GM12873 (cell line): Measurements from ENCODE around the gene FADS2.

ENCODE experiments used
- TF ChIP-seq, protein P1 (sequence below): IDR thresholded peaks from 2 replicates; pipeline ENCODE4 v1.5.1; 2012; ENCODE audit warnings: low read depth, mild to moderate bottlenecking, moderate library complexity, low read length, control low read depth; ENCODE audit not compliant: insufficient read depth; ENCODE audit errors: missing control alignments

The FADS2 gene

DNA sequence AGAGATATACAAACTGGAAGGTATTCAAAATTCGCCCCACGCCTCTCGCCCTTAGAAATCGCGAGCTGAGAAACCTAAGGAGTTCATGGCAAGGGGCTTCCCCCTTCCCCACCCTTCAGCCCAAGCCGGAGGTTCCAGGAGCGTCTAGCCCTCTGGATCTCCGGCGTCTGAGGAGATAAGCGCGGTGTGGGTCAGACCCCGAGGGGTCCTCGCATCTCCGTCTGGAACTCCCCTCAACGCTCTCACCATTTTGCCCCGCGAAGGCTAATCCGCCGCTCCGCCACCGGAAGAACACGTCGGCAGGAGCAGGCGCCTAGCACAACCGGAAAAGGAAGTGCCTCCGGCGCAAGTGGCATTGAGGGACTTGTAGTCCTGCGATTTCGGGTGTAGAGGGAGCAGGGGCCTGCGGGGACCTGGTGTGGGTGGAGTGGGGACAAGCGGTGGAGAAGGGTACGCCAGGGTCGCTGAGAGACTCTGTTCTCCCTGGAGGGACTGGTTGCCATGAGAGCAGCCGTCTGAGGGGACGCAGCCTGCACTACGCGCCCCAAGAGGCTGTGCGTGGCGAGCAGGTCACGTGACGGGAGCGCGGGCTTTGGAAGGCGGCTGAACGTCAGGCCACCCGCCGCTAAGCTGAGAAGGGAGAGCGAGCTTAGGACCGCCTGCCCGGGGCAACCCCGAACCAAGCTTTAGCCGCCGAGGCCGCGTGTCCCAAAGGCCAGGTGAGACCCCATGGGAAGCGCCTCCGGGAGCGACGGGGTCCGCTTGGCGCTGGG, 35.6 kb upstream of the FADS2 start, which contains the start of the genes FEN1 and TMEM258:
TSS of gene FEN1 (plus strand) at position 602 of the 773 bp plus-strand sequence. CDS start 2,451 bp downstream, outside the sequence.
TSS of gene TMEM258 (minus strand) at position 290 of the 773 bp plus-strand sequence. CDS start at position 249, 41 bp downstream.
- TF ChIP-seq, protein P1, sequence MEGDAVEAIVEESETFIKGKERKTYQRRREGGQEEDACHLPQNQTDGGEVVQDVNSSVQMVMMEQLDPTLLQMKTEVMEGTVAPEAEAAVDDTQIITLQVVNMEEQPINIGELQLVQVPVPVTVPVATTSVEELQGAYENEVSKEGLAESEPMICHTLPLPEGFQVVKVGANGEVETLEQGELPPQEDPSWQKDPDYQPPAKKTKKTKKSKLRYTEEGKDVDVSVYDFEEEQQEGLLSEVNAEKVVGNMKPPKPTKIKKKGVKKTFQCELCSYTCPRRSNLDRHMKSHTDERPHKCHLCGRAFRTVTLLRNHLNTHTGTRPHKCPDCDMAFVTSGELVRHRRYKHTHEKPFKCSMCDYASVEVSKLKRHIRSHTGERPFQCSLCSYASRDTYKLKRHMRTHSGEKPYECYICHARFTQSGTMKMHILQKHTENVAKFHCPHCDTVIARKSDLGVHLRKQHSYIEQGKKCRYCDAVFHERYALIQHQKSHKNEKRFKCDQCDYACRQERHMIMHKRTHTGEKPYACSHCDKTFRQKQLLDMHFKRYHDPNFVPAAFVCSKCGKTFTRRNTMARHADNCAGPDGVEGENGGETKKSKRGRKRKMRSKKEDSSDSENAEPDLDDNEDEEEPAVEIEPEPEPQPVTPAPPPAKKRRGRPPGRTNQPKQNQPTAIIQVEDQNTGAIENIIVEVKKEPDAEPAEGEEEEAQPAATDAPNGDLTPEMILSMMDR: no peak

DNA sequence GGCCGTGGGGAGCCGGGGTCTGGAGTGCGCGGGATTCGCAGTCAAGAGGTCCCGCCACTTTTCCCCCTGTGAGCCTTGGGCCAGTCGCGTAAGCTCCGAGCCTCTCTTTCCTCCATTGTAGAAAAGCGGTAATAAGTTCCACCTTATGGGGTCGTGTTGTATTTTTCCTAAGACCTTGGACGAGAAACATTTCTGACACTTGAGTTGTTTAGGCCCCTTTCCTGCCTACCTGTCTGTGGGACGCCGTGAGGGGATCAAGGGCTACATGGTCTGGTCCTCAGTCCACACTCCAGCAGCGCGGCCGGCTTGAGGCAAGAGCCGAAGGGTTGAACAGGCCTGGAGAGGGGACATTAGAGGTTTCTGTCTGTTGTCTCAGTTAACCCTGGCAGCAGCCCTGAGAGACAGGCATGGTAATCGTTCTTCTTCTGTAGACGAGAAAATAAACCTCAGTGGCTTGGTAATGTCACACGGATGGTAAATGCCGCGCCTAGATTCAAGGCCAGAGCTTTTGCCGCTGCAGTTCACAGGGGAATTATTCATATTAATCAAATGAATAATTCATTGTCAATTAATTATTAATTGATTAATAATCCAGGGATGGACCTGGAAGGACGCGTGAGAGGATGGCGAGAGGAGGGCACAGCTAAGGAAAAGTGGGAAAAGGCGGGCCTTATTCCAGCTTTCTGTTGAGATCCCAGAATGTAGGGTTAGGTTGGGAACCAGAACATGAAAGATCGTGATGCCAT, 34.8 kb upstream of the FADS2 start:
- TF ChIP-seq, protein P1: no peak

DNA sequence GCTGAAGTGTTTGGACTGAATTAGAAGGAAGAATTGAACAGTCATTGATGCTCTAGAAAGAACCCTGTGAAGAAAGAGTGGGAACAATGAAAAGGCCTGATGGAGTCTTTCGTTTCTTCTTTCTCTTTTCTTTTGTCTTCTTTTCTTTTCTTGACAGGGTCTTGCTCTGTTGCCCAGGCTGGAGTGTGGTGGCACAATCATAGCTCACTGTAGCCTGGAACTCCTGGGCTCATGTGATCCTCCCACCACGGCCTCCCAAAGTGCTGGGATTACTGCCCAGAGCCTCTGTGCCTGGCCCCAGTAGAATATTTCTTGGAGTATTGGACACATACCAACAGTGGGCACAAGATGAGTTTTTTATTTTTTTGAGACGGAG, 34.3 kb upstream of the FADS2 start:
- TF ChIP-seq, protein P1: no peak

DNA sequence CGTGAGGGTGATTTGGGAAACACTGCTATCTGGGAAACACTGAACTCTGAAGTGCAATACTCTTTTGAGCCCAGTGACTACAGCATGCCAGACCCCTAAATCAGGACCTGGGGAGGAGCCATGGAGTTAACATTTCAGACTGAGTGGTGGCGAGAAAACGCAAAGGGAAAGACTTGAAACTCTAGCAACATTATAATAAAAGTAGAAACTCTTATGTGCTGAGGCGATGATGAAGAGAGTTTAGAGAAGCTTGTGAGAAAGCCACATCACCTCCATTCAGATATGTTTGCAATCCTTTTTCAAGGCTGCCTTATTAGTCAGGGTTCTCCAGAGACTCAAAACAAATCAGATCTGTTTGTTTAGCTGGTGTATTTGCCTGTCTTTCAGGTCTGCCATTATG, 33.5 kb upstream of the FADS2 start:
- TF ChIP-seq, protein P1: no peak

DNA sequence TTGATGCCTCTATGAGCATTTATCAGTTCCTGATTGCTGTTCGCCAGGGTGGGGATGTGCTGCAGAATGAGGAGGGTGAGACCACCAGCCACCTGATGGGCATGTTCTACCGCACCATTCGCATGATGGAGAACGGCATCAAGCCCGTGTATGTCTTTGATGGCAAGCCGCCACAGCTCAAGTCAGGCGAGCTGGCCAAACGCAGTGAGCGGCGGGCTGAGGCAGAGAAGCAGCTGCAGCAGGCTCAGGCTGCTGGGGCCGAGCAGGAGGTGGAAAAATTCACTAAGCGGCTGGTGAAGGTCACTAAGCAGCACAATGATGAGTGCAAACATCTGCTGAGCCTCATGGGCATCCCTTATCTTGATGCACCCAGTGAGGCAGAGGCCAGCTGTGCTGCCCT, 32.6 kb upstream of the FADS2 start:
- TF ChIP-seq, protein P1: no peak

DNA sequence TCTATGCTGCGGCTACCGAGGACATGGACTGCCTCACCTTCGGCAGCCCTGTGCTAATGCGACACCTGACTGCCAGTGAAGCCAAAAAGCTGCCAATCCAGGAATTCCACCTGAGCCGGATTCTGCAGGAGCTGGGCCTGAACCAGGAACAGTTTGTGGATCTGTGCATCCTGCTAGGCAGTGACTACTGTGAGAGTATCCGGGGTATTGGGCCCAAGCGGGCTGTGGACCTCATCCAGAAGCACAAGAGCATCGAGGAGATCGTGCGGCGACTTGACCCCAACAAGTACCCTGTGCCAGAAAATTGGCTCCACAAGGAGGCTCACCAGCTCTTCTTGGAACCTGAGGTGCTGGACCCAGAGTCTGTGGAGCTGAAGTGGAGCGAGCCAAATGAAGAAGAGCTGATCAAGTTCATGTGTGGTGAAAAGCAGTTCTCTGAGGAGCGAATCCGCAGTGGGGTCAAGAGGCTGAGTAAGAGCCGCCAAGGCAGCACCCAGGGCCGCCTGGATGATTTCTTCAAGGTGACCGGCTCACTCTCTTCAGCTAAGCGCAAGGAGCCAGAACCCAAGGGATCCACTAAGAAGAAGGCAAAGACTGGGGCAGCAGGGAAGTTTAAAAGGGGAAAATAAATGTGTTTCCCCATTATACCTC, 32.1 kb upstream of the FADS2 start:
- TF ChIP-seq, protein P1: no peak
